ENCODE results near the gene SPTBN5. TPM values are rescaled to one million over a fixed set of nuclear protein-coding genes. Genes with fewer than 3 reads are reported as not detected.
A peak's percentile ranks its signal among the peaks of the same experiment; 100 is the strongest.

Gene SPTBN5
- total and polyA plus RNA-seq, 10 of the 15 experiments (the other 5 are each of a cell fraction or from before 2014, with no cell fraction given): under 0.01 to 0.18 (median 0.04) TPM; not detected in 4

DNA sequence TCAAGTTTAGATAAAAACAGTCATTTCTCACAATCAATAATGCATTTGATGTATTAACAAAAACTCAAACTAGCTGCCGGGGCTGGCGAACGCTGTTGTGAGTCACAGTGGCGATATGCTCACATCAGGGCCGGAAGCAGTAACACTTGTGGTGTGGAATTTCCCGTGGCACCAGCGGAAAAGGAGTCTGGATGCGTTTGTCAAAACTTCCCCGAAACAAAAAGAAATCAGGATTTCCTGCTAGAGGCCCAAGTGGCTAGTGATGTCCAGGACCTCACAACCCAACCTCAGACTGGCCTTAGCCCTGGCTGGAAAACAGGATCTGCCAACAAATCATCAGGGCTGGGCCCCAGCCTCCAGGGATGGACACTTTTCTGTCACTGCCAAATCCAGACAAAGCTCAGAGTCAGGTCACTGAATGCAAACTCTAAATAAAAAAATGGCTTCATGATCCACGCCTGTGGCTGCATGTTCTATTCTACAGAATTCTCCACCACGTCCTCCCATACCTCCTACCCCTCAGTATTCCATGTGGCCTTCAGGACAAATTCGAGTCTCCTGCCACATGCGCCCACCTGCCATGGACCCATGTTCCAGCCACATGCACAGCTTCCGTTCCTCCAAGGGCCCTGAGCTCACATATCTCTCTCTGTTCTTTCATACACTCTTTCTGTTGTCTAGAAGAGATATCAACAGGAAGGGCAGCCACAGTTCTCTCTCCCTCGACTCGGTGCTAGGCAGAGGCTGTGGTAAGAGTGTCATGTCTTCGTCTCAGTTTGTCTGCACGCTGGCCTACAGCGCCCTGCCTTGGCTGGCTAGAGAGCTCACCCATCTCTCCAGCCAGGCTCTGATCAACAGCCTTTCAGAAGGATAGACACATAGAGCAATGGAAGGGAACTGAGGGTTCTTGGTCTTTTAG is 43.1 kb upstream of the SPTBN5 start (continued):
- TF ChIP-seq KLF5 (IDR thresholded peaks at IDR 0.05; ENCODE audit: partially characterized antibody): no peak
- no peak for TF ChIP-seq SMAD1 (IDR thresholded peaks at IDR 0.05; ENCODE audit: low read depth, partially characterized antibody)

DNA sequence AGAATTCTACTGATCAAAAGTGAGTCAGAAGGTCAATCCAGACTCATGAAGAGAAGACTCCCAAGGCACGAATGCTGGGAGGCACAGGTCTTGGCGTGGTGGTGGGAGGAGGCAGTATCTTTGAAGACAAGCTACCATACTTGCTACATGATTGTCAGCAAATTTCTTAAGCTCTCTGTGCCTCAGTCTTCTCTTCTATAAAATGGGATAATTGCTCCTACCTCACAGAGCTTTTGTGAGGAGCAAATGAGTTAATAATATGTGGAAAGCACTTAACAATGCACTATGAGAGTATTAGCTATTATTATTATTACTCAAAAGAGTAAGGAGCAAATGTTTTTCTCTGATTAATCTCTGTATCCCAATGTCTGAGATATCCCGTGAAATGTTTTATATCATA is 42.3 kb upstream of the SPTBN5 start:
- 99% methylated on average over 3 of the region's 3 CpGs for WGBS (ENCODE audit: insufficient coverage, insufficient replicate concordance, low lambda C conversion rate, missing lambda C conversion rate)
- H3K36me3 ChIP-seq (ENCODE audit: control insufficient read depth in 2 of 2, insufficient read depth in 2 of 2, low read length in 1 of 2): peaks cover 10 to 38% of the 10 kb centered on the region in 2 experiments
- POLR2A ChIA-PET: interaction anchor here (2.1 to 4.5 kb wide), 2 partner anchors 18 to 35 kb away, joined by 8 to 42 read pairs; partner anchors contain the start of gene EHD4
- no peaks in the 10 kb centered on the region for H4K20me1 ChIP-seq (ENCODE audit: control insufficient read depth, insufficient read depth)
- SMC1A ChIA-PET (ENCODE audit: uncharacterized antibody, unreplicated experiment): interaction anchor here (0.9 to 12.1 kb wide), 7 partner anchors 13 to 42 kb away, joined by 3 to 179 read pairs (median 7); partner anchors contain the start of gene EHD4
- H3K79me2 ChIP-seq (ENCODE audit: control insufficient read depth, insufficient read depth, low read length): peaks cover 27% of the 10 kb centered on the region
- peaks cover 36% of the 10 kb centered on the region for H3K4me1 ChIP-seq (ENCODE audit: control insufficient read depth, insufficient read depth, low read length)
- CTCF ChIA-PET: interaction anchor here (0.9 to 2.8 kb wide), 8 partner anchors 9 to 163 kb away, joined by 3 to 16 read pairs (median 4); partner anchors contain the start of gene MAPKBP1
- RAD21 ChIA-PET (ENCODE audit: unreplicated experiment): interaction anchor here (1.2 to 2.8 kb wide), 5 partner anchors 16 to 163 kb away, joined by 3 to 18 read pairs (median 7); no protein-coding TSS in a partner anchor
- H3K4me2 ChIP-seq (ENCODE audit: control insufficient read depth, insufficient read depth): peak overlapping the region; percentile 58
- peak overlapping the region; percentile 56 for H3K27ac ChIP-seq (ENCODE audit: control insufficient read depth, insufficient read depth)
- in situ Hi-C loops (cut with MboI) (no loop called here), intact Hi-C loops (cut with micrococcal nuclease; ENCODE audit: unreplicated experiment) (no loop called here)
- no peak for DNase-seq (ENCODE audit: low read depth, low spot score)
- ATAC-seq: no peak
- 0 out of 2 replicates have a peak overlapping the region, but pooled peaks have one; percentile 3 for H3K4me3 ChIP-seq
- no peaks in the 10 kb centered on the region for H3K27me3 ChIP-seq (replicated peaks in 1 of 2; ENCODE audit: control insufficient read depth in 2 of 2, insufficient read depth in 2 of 2, low read length in 1 of 2)
- H3K9me3 ChIP-seq (replicated peaks; ENCODE audit: control insufficient read depth, insufficient read depth, low read length): no peaks in the 10 kb centered on the region
- peak; percentile 31 for FAIRE-seq
- no peak overlapping the region for H2AFZ ChIP-seq (ENCODE audit: control insufficient read depth, low read depth, low read length)
- H3K9ac ChIP-seq (ENCODE audit: control insufficient read depth, insufficient read depth, low read length): no peak overlapping the region
- no TSS peak for BruUV-seq (replicated peaks)
- TF ChIP-seq, protein P1, sequence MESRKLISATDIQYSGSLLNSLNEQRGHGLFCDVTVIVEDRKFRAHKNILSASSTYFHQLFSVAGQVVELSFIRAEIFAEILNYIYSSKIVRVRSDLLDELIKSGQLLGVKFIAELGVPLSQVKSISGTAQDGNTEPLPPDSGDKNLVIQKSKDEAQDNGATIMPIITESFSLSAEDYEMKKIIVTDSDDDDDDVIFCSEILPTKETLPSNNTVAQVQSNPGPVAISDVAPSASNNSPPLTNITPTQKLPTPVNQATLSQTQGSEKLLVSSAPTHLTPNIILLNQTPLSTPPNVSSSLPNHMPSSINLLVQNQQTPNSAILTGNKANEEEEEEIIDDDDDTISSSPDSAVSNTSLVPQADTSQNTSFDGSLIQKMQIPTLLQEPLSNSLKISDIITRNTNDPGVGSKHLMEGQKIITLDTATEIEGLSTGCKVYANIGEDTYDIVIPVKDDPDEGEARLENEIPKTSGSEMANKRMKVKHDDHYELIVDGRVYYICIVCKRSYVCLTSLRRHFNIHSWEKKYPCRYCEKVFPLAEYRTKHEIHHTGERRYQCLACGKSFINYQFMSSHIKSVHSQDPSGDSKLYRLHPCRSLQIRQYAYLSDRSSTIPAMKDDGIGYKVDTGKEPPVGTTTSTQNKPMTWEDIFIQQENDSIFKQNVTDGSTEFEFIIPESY (IDR thresholded peaks at IDR 0.05): no peak
- TF ChIP-seq, protein P2, sequence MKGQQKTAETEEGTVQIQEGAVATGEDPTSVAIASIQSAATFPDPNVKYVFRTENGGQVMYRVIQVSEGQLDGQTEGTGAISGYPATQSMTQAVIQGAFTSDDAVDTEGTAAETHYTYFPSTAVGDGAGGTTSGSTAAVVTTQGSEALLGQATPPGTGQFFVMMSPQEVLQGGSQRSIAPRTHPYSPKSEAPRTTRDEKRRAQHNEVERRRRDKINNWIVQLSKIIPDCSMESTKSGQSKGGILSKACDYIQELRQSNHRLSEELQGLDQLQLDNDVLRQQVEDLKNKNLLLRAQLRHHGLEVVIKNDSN (IDR thresholded peaks at IDR 0.05; ENCODE audit: borderline replicate concordance, extremely low read length, insufficient read depth, low read depth, low read length): no peak
- TF ChIP-seq PRDM15 (CRISPR knock-in tag; IDR thresholded peaks at IDR 0.05) (no peak), MYC (IDR thresholded peaks at IDR 0.05; ENCODE audit: insufficient read depth, insufficient read length, insufficient replicate concordance, low read length, severe bottlenecking) (no peak), IKZF1 (conservative IDR thresholded peaks at IDR 0.05) (no peak), HSF1 (IDR thresholded peaks at IDR 0.05; ENCODE audit: low read depth, low read length) (no peak), BACH1 (IDR thresholded peaks at IDR 0.05; ENCODE audit: borderline replicate concordance) (no peak), HCFC1 (IDR thresholded peaks at IDR 0.05; ENCODE audit: low read length) (no peak), EP300 (IDR thresholded peaks at IDR 0.05; ENCODE audit: borderline replicate concordance in 1 of 2, control insufficient read depth in 1 of 2, low read depth in 2 of 2, low read length in 2 of 2) (no peak)

Data from GM12878 (cell line).